Stimulated activated naive CD8-positive, alpha-beta T cell treated with anti-CD3 and anti-CD28 coated beads, Interleukin-15, amount 100 ng/mL, for 72 hours (primary cell): ENCODE measurements around the gene MAPK8.

Experiments
- ATAC-seq: fragments of 150-1000 bp; cut with Tn5 transposase; 2 replicates; pipeline ENCODE4 v1.10.0; 2021; ENCODE audit warnings: mild to moderate bottlenecking, moderate library complexity
- DNase-seq, 2 donors: peaks; one replicate each; pipeline ENCODE4 v3.0.0; 2021 to 2022
- H3K27ac Mint-ChIP-seq, 2 donors: one replicate each; pipeline ENCODE4 v1.8.0; 2022; ENCODE audit warnings: mild to moderate bottlenecking in 2 of 2, mixed read lengths in 2 of 2, moderate library complexity in 2 of 2
- H3K27me3 Mint-ChIP-seq: one replicate; pipeline ENCODE4 v1.8.0; 2022; ENCODE audit warnings: mixed read lengths
- H3K4me1 Mint-ChIP-seq: one replicate; pipeline ENCODE4 v1.8.0; 2022; ENCODE audit warnings: mild to moderate bottlenecking, mixed read lengths
- H3K4me3 Mint-ChIP-seq, 2 donors: one replicate each; pipeline ENCODE4 v1.8.0; 2022; ENCODE audit warnings: mild to moderate bottlenecking in 2 of 2, mixed read lengths in 2 of 2, moderate library complexity in 1 of 2
- H3K9me3 Mint-ChIP-seq, 2 donors: one replicate each; pipeline ENCODE4 v1.8.0; 2022; ENCODE audit warnings: mixed read lengths in 2 of 2

Gene MAPK8

DNA sequence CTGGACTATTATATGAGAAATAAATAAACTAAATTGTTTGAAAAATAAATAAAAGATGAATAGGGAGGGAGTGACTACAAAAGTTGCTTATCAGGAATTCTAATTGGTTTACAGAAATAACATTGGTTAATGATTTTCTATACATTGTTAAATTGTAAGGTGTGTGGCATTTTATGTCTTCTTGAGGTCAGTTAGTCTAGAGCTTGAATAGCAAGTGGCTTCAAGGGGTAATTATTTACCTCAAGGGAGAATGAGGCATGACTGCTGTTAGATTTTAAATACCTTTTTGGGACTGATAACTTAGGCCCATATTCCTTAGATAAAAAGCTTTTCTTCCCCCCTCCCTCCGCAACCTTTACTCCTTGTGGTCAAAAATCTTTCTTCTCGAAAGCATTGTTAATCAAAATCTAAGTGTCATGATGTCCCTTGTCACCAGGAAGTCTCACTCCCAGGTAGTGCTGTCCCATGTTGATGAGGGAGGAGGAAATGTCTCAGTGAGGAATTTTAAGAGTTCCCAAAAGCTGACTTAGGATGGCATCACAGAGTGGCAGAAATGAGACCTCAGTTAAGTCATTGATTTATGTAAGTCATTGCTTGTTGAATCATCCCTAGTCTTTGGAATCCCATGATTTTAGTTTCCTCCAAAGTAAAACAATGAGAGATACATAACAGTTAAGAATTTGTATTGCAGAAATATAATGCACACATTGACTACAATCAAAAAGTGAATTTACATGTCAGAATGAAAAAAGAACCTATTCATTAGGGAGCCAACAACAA lies 71.5 kb downstream of the MAPK8 start:
- no peak for DNase-seq
- ATAC-seq: no peak
- Mint-ChIP-seq H3K4me1 (no peaks in the 10 kb centered on the region), H3K4me3 (no peak overlapping the region), H3K27me3 (no peaks in the 10 kb centered on the region), H3K9me3 (peaks cover 13 to 15% of the 10 kb centered on the region in 2 donors), H3K27ac (no peak overlapping the region)

DNA sequence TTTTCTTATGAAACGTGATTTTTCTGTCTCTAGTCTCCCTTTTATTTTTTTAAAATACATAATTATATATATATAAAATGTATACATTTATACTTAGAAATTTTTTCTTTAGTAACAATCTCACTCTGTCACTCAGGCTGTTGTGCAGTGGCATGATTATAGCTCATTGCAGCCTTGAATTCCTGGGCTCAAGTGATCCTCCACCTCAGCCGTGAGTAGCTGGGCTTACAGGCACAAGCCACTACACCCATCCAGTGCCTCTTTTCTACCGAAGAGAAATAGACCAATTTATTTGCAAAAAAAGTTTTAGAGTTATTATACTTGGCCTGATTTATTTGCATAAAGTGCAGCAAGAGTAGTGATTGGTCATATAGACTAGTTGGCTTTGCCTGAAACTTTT lies 72.2 kb downstream of the MAPK8 start:
- ATAC-seq: no peak
- H3K27ac Mint-ChIP-seq: no peak overlapping the region
- H3K4me1 Mint-ChIP-seq: peaks cover 3% of the 10 kb centered on the region
- peaks cover 7 to 15% of the 10 kb centered on the region in 2 donors for H3K9me3 Mint-ChIP-seq
- no peak overlapping the region for H3K4me3 Mint-ChIP-seq
- no peaks in the 10 kb centered on the region for H3K27me3 Mint-ChIP-seq
- no peak for DNase-seq

DNA sequence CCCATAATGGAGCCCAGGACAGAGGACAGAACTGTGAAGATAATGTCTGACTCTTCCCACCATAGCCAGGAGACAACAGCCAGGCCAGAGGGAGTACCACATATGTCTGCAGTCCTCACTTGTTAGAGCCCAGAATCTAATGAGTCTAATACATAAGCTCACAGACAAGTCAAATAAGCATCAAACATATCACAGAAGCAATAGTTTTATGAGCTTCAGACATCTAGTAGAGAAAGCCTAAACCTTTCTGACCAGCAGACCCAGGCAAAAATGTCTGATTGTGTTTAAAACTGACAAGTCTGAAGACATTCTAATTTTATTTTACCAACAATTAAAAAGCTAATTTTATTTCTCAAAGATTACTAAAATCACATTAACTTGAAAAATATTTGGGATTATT lies 75.5 kb downstream of the MAPK8 start:
- DNase-seq (no peak), ATAC-seq (no peak)
- no peaks in the 10 kb centered on the region for H3K9me3 Mint-ChIP-seq
- H3K4me1 Mint-ChIP-seq: peaks cover 6% of the 10 kb centered on the region
- no peaks in the 10 kb centered on the region for H3K27me3 Mint-ChIP-seq
- no peak overlapping the region for H3K27ac Mint-ChIP-seq
- no peak overlapping the region for H3K4me3 Mint-ChIP-seq

DNA sequence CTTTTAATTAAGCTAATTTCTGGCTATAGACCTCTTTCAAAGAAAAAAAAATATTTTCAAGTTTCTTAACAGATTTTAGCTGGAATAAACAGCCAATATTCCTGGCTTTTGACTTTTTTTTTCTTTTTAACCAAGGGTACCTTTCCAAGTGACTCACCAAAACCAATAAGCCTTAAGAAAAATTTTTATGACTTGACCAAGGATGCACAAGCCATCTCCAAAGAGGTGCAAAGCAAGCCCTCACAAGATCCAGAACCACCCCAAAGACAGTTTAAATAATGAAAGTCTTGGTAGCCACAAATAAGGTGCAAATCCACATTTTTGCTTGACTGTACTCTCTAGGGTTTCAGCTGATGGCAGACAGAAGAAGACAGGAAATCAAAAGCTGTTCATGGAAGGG lies 76.5 kb downstream of the MAPK8 start:
- Mint-ChIP-seq H3K27me3 (no peaks in the 10 kb centered on the region), H3K27ac (no peak overlapping the region), H3K9me3 (no peaks in the 10 kb centered on the region), H3K4me1 (peaks cover 12% of the 10 kb centered on the region), H3K4me3 (no peak overlapping the region)
- DNase-seq: no peak
- no peak for ATAC-seq

DNA sequence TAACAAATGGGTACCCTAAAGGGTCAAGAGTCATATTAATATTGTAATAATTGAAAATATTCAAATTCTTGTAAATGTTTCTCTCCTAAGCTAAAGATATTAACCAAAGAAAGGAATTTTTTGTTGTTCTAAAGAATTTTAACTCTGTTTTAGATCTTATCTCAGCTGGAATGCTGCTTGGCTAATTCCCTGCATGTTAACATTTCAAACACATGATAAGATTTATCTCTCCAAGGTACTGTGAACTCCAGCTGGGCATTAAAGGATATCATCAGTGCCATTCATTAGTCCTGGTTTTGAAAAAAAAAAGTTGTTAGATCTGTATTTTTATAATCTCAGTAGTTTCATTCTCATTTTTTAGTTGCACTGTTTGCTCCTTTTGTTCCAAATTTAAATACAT lies 76.9 kb downstream of the MAPK8 start:
- no peaks in the 10 kb centered on the region for H3K27me3 Mint-ChIP-seq
- no peaks in the 10 kb centered on the region for H3K9me3 Mint-ChIP-seq
- ATAC-seq: no peak
- no peak overlapping the region for H3K4me3 Mint-ChIP-seq
- no peak overlapping the region for H3K27ac Mint-ChIP-seq
- DNase-seq: no peak
- H3K4me1 Mint-ChIP-seq: peaks cover 12% of the 10 kb centered on the region

DNA sequence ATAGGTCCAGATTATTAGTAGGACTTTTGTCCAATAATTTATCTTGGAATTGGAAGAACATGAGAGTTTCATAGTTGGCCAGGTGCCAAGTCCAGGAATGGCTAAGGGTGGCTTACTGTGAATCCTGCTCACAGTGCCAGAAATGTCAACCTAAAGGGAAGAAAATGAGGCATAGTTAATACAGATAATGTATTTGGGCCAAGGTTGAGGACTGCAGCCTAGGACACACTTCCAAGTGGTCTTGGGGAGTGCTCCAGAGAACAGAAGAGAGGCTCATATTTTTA lies 78.2 kb downstream of the MAPK8 start:
- no peaks in the 10 kb centered on the region for H3K9me3 Mint-ChIP-seq
- no peak overlapping the region for H3K4me3 Mint-ChIP-seq
- ATAC-seq: no peak
- no peak overlapping the region for H3K27ac Mint-ChIP-seq
- no peaks in the 10 kb centered on the region for H3K27me3 Mint-ChIP-seq
- H3K4me1 Mint-ChIP-seq: peaks cover 21% of the 10 kb centered on the region
- DNase-seq: no peak

DNA sequence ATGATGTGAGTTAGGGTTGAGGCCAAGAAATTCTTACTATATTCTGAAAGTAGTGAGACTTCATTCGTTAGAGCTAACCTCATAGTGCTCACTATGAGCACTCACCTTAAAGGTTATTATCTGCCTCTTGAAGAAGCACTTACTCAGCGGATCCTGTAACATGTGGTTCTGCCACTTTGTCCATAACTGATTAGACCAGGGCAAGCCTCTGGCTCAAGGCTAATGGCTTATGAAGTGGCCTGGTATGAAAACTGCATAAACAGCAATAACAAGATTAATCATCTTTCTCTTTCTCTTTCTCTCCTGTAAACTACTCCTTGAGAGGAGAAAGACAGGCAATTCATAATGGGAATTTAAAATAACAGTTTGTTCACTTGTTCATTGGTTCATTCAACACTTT lies 82.8 kb downstream of the MAPK8 start:
- peaks cover 58% of the 10 kb centered on the region for H3K4me1 Mint-ChIP-seq
- H3K27me3 Mint-ChIP-seq: no peaks in the 10 kb centered on the region
- DNase-seq: no peak
- no peak overlapping the region for H3K27ac Mint-ChIP-seq
- H3K4me3 Mint-ChIP-seq: peak overlapping the region in 1 of 2 donors; percentile 0
- no peaks in the 10 kb centered on the region for H3K9me3 Mint-ChIP-seq
- ATAC-seq: peak; percentile 66

DNA sequence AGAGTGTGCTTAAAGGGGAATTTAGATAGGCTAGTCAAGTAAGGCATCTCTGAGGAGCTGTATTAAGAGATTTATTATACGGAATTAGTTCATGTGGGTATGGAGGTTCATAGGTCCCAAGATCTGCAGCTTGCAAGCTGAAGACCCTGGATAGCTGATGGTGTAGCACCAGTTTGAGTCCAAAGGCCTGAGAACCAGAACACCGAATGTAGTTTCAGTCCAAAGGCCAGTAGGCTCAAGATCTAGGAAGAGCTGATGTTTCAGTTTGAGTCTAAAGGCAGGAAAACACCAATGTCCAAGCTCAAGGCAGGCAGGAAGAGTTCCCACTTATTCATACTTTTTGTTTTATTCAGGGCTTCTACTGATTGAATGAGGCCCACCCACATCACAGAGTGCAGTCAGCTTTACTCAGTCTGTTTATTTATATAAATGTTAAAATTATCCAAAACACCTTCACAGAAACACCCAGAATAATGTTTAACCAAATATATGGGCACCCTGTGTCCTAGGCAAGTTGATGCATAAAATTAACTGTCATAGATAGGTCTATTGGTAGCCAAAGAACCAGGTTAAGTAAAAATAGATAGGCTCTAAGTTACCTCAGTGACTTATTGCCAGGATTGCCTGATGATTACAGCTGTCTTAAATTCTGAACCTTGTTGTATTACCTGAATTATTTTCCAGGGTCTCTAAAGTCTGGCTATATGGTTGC lies 83.5 kb downstream of the MAPK8 start:
- Mint-ChIP-seq H3K4me3 (no peak overlapping the region), H3K27ac (no peak overlapping the region)

DNA sequence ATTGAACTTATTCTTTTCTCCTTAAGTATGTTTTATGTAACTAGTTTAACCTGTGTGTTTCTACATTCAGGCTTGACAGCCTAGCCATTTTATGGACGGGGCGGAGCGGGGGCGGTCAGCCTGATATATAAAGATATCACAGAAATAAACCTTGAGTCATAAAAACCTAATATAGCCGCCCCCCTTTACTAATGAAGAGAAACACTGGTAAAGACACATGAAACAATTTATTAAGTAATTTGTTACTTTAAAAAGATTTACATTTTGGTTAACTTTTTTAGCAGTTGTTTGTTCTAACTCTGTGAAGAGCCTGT lies 84.0 kb downstream of the MAPK8 start:
- Mint-ChIP-seq H3K9me3 (no peaks in the 10 kb centered on the region), H3K27ac (no peak overlapping the region), H3K27me3 (no peaks in the 10 kb centered on the region), H3K4me3 (no peak overlapping the region), H3K4me1 (peaks cover 58% of the 10 kb centered on the region)
- DNase-seq (no peak), ATAC-seq (no peak)

More for the DNA sequence above, 83.5 kb downstream of the MAPK8 start:
- Mint-ChIP-seq H3K4me1 (peaks cover 58% of the 10 kb centered on the region), H3K9me3 (no peaks in the 10 kb centered on the region), H3K27me3 (no peaks in the 10 kb centered on the region)
- DNase-seq (no peak), ATAC-seq (no peak)

DNA sequence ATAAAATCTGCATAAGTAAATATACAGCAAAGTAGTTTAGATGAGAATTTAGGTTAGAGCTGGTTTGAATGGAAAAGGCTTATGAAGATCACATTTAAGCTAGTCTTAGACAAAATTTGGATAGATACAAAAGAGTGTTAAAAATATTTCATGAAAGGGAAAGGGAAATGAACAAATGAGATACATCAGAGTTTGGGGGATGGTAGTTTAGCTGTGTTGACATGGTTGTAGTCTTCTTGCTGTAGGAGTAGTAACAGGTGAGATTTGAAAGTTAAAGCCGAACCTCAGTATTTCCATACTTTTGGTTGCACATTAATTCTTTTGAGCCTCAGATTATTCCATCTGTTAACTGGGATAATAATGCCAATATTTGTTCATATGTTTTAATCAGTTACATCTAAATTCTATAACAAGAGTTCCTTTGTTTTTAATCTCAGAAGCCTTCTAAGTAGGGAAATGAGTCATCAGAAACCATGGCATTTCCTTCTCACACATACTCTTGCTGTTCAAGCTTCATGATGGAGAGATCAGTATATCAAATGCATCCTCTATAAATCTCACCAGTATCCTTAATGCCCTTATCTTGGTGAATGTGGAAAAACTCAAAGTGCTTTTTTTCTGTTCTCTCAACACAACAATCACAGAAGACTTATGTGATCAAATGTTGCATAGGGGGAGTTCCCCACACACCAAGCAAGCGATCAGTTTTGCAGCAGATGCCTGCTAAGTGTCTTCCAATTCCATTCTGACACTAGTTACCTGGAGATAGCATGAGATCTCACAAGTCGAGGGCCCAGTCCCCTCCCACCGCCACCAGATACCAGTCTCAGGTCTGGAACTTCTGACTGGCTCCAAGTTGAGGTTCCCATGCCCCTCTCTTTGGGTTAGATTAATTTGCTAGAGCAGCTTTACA lies 84.7 kb downstream of the MAPK8 start:
- peak; percentile 85 for ATAC-seq
- DNase-seq: no peak
- no peak overlapping the region for H3K27ac Mint-ChIP-seq

DNA sequence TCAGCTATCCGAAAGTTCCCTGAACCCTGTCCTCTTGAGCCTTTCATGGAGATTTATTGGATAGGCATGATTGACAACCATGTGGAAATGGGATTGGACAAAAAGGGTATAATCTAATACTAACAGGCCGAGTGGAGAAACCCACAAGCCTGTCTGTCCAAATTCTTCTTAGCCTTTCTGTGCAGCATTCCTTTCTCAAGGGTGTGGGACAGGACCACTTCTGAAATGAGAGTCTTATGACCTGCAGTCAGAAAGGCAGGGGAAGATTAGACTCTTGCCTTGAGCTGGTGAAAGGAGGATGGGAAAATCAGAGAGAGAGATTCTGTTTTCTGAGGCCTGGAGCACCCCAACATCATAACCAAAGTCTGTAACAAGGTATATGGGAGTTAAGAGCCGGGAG lies 85.5 kb downstream of the MAPK8 start:
- Mint-ChIP-seq H3K27ac (no peak overlapping the region), H3K9me3 (no peaks in the 10 kb centered on the region), H3K4me1 (peaks cover 58% of the 10 kb centered on the region), H3K27me3 (no peaks in the 10 kb centered on the region), H3K4me3 (no peak overlapping the region)
- ATAC-seq: no peak
- no peak for DNase-seq

More for the DNA sequence above, 84.7 kb downstream of the MAPK8 start:
- no peaks in the 10 kb centered on the region for H3K9me3 Mint-ChIP-seq
- no peaks in the 10 kb centered on the region for H3K27me3 Mint-ChIP-seq
- H3K4me1 Mint-ChIP-seq: peaks cover 58% of the 10 kb centered on the region
- H3K4me3 Mint-ChIP-seq: peak overlapping the region; percentile 14 to 39

DNA sequence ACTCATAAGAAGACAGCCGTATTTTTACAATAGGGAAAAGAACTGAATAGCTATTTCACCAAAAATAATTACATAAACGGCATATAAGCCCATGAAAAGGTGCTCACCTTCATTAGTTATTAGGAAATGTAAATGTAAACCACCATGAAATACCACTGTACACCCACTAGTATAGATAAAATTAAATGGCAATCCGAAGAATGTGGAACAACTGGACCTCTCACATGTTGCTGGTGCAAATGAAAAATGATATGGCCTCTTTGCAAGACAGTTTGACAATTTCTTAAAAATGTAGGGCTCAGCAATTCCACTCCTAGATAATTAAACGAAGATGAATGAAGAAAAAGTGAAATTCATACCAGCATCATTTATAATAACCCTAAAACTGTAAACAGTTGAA lies 91.8 kb downstream of the MAPK8 start:
- peaks cover 29% of the 10 kb centered on the region for H3K4me1 Mint-ChIP-seq
- no peaks in the 10 kb centered on the region for H3K27me3 Mint-ChIP-seq
- DNase-seq (no peak), ATAC-seq (no peak)
- no peak overlapping the region for H3K4me3 Mint-ChIP-seq
- no peaks in the 10 kb centered on the region for H3K9me3 Mint-ChIP-seq
- peak overlapping the region in 1 of 2 donors; percentile 50 for H3K27ac Mint-ChIP-seq

DNA sequence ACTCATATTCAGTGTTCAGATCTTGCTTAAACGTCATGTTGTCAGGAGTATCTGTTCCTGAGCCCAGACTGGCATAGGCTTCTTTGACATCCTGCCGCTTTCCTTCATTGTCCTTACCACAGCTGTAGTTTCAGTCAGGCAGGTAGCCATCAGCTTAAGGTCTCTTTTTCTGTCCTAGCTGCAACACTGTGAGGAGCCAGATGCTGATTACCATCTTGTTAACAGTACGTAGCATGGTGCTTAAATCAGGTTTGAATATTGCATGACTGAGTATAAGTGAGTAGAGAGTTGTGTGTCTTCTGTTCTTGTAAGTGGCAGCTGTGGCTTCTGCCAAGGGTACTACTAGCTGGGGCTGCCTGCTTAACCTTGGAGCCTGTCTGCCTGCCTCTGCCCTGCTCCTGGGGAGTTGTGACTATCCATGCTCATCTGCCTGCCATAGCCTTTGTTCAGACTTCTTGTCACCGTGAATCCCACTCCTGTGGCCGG lies 92.6 kb downstream of the MAPK8 start:
- H3K4me3 Mint-ChIP-seq: no peak overlapping the region
- peaks cover 23% of the 10 kb centered on the region for H3K4me1 Mint-ChIP-seq
- H3K9me3 Mint-ChIP-seq: no peaks in the 10 kb centered on the region
- no peaks in the 10 kb centered on the region for H3K27me3 Mint-ChIP-seq
- DNase-seq: no peak
- no peak overlapping the region for H3K27ac Mint-ChIP-seq
- ATAC-seq: no peak

DNA sequence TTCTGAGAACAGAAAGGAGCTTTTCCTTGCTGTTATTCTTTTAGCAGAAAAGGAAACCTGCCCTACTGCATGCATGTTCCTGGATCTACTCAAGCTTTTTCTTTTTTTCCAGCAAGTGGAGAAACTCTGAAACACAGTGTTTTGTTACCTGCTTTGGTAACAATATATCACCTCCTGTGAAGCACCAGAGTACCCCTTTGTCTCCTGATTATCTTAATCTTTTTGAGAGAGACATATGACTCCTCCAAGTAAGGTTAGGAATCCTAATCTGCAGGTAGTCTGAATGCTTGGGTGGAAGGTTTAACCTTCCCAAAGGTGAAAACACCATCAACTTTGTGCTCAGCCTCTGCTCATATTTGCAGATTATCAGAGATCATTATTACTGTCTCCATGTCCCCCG lies 93.1 kb downstream of the MAPK8 start:
- Mint-ChIP-seq H3K9me3 (no peaks in the 10 kb centered on the region), H3K4me1 (peaks cover 23% of the 10 kb centered on the region), H3K27ac (no peak overlapping the region)

DNA sequence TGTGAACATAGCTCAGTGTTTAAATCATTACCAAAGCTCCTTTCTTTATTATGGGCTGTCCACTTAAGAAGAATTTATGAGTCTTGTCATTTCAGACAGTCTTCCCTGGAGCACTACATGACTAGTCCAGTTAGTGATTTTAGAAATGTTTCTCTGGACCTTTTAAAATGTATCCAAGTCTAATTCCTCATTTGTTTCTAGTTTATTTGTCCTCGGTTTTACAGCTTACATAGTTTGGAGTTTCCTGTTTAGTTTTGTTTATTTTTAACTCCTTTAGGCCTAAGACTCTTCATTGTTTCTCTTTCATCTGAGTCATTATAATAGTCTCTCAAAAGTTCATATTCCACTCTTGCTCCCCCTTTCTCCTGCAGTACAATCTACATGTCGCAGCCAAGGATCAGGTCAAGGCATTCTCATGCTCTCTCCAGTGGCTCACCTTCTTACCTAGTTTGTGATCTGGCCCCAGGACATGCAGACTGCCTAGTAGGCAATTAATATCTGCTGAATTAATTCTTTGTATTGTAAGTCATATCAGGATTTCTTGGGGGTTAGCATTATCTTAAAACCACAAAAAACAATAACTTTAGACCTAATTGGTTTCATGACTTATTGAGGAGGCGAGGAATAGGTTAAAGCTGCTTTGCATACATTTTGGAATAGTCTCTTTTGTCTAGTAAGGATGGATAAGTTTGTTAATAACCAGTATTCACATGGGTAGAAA lies 93.8 kb downstream of the MAPK8 start:
- Mint-ChIP-seq H3K4me3 (no peak overlapping the region), H3K4me1 (peaks cover 23% of the 10 kb centered on the region), H3K27ac (peak overlapping the region; percentile 8 to 23), H3K27me3 (no peaks in the 10 kb centered on the region), H3K9me3 (no peaks in the 10 kb centered on the region)
- ATAC-seq (no peak), DNase-seq (no peak)

More for the DNA sequence above, 93.1 kb downstream of the MAPK8 start:
- ATAC-seq (no peak), DNase-seq (no peak)
- Mint-ChIP-seq H3K27me3 (no peaks in the 10 kb centered on the region), H3K4me3 (no peak overlapping the region)
